ENCODE results near the gene MMP21. TPM values are rescaled to one million over a fixed set of nuclear protein-coding genes. Genes with fewer than 3 reads are reported as not detected.

Gene MMP21
- polyA plus RNA-seq, 2 of the 4 experiments (the other 2 are of a cell fraction), result 0.04 TPM; not detected in 1

DNA sequence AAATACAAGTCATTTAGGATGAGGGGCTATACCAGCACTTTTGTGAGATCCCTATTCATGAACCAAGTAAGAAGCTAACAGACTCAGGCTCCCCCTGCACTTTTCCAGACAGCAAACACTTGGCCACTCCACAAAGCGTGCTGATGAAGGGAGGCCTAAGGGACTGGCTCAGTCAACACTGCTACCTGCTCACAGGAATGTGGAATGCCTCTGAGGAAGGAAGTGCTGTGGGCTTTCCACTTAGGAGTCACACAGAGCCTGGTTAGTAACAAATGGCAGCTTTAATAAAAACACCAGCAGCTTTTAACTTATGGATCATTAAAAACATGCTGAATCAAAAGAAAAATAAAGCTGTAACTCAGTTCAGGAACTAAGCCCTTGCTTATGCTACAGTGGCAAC lies 32.4 kb upstream of the MMP21 start:
- FAIRE-seq (no peak), ATAC-seq (no peak), DNase-seq (ENCODE audit: low read depth in 1 of 2, low spot score in 1 of 2) (no peak)
- TF ChIP-seq NPAS2 (CRISPR knock-in tag; IDR thresholded peaks at IDR 0.05; ENCODE audit: borderline replicate concordance) (no peak), HEYL (CRISPR knock-in tag; IDR thresholded peaks at IDR 0.05) (no peak), CHD2 (IDR thresholded peaks at IDR 0.05; ENCODE audit: low read length, partially characterized antibody) (no peak), HDAC2 (IDR thresholded peaks at IDR 0.05) (no peak), CEBPB (IDR thresholded peaks at IDR 0.05) (no peak)
- Histone ChIP-seq H3K4me1 (no peaks in the 10 kb centered on the region), H3K9me3 (no peaks in the 10 kb centered on the region), H3K4me2 (no peak overlapping the region), H3K4me3 (no peak overlapping the region), H3K27ac (no peak overlapping the region)
- WGBS (ENCODE audit: missing lambda C conversion rate), result 91% methylated on average over 1 of the region's 1 CpG
- ChIA-PET POLR2A (no interaction called here), CTCF (interaction anchor here (0.5 to 1.3 kb wide), 2 partner anchors 27 to 1214 kb away, joined by 4 read pairs; no protein-coding TSS in a partner anchor)

- Histone ChIP-seq H3K4me2 (no peak overlapping the region), H3K9me3 (no peaks in the 10 kb centered on the region), H3K27ac (no peak overlapping the region), H3K4me1 (no peaks in the 10 kb centered on the region), H3K4me3 (no peak overlapping the region)
- ChIA-PET CTCF (no interaction called here), POLR2A (no interaction called here)
- WGBS (ENCODE audit: missing lambda C conversion rate), result 87% methylated on average over 7 of the region's 7 CpGs
- TF ChIP-seq KDM1A (IDR thresholded peaks at IDR 0.05; ENCODE audit: low read depth), result no peak
- TF ChIP-seq FOXS1 (CRISPR knock-in tag; IDR thresholded peaks at IDR 0.05), result no peak
- no peak for TF ChIP-seq HDAC2 (IDR thresholded peaks at IDR 0.05)
- no peak for TF ChIP-seq FOSL2 (IDR thresholded peaks at IDR 0.05)
- no peak for TF ChIP-seq FOSL2 (CRISPR knock-in tag; IDR thresholded peaks at IDR 0.05)
- no peak for TF ChIP-seq HEYL (CRISPR knock-in tag; IDR thresholded peaks at IDR 0.05)
- TF ChIP-seq RNF2 (IDR thresholded peaks at IDR 0.05; ENCODE audit: borderline replicate concordance, low read depth), result no peak
- no peak for TF ChIP-seq RARB (CRISPR knock-in tag; IDR thresholded peaks at IDR 0.05)
- TF ChIP-seq NR3C1 (IDR thresholded peaks at IDR 0.05), result no peak
- TF ChIP-seq, protein P1, sequence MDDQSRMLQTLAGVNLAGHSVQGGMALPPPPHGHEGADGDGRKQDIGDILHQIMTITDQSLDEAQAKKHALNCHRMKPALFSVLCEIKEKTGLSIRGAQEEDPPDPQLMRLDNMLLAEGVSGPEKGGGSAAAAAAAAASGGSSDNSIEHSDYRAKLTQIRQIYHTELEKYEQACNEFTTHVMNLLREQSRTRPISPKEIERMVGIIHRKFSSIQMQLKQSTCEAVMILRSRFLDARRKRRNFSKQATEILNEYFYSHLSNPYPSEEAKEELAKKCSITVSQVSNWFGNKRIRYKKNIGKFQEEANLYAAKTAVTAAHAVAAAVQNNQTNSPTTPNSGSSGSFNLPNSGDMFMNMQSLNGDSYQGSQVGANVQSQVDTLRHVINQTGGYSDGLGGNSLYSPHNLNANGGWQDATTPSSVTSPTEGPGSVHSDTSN (IDR thresholded peaks at IDR 0.05), result no peak
- TF ChIP-seq RAD21 (conservative IDR thresholded peaks at IDR 0.05 in 1 of 2, IDR thresholded peaks at IDR 0.05 in 1 of 2), result no peak
- no peak for TF ChIP-seq EHF (CRISPR knock-in tag; IDR thresholded peaks at IDR 0.05)
- no peak for TF ChIP-seq EP300 (IDR thresholded peaks at IDR 0.05)
- no peak for TF ChIP-seq TP53 (CRISPR knock-in tag; IDR thresholded peaks at IDR 0.05)
- TF ChIP-seq HOXB5 (CRISPR knock-in tag; IDR thresholded peaks at IDR 0.05), result no peak
- no peak for TF ChIP-seq TFCP2L1 (CRISPR knock-in tag; IDR thresholded peaks at IDR 0.05)
- no peak for FAIRE-seq
- no peak for DNase-seq (ENCODE audit: low read depth in 1 of 2, low spot score in 1 of 2)
- ATAC-seq, result no peak; a peak in 1 of 6 replicates
Measured at GRCh38 chr10:125802739-125803138, 27.1 kb upstream of the MMP21 start.

GRCh38 chr10:125802131-125802530 lies 26.5 kb upstream of the MMP21 start:
- no peak for FAIRE-seq
- CTCF ChIA-PET, result interaction anchor here (2.4 kb wide), 1 partner anchor 10 kb away, joined by 6 read pairs; no protein-coding TSS in a partner anchor
- no peak overlapping the region for H3K4me3 ChIP-seq
- DNase-seq (ENCODE audit: low read depth in 1 of 2, low spot score in 1 of 2), result no peak
- H3K4me2 ChIP-seq, result no peak overlapping the region
- H3K4me1 ChIP-seq, result no peaks in the 10 kb centered on the region
- POLR2A ChIA-PET, result no interaction called here
- 77% methylated on average over 4 of the region's 5 CpGs for WGBS (ENCODE audit: missing lambda C conversion rate)
- no peaks in the 10 kb centered on the region for H3K9me3 ChIP-seq
- no peak overlapping the region for H3K27ac ChIP-seq
- TF ChIP-seq BHLHE40 (IDR thresholded peaks at IDR 0.05; ENCODE audit: low read depth, low read length) (no peak), RNF2 (IDR thresholded peaks at IDR 0.05; ENCODE audit: borderline replicate concordance, low read depth) (no peak), EHMT2 (IDR thresholded peaks at IDR 0.05; ENCODE audit: low read depth) (no peak), ATOH8 (CRISPR knock-in tag; IDR thresholded peaks at IDR 0.05; ENCODE audit: low read depth) (no peak), RCOR1 (IDR thresholded peaks at IDR 0.05; ENCODE audit: low read depth, low read length) (no peak), RAD21 (conservative IDR thresholded peaks at IDR 0.05 in 1 of 2, IDR thresholded peaks at IDR 0.05 in 1 of 2) (no peak), HOXB5 (CRISPR knock-in tag; IDR thresholded peaks at IDR 0.05) (no peak), JUN (IDR thresholded peaks at IDR 0.05) (no peak), TP53 (CRISPR knock-in tag; IDR thresholded peaks at IDR 0.05) (no peak), ZNF302 (CRISPR knock-in tag; IDR thresholded peaks at IDR 0.05) (no peak)
- no peak for ATAC-seq
